RWPE1 (cell line): Measurements from ENCODE around the gene NODAL.
"Not testable (repeated sequence)": the region's sequence is repeated elsewhere in the genome, so short reads cannot be mapped to it uniquely, and the experiment has no call there.

Source experiments
- CTCF ChIA-PET: fragments of 350-600 bp; sonication (Branson Sonifier 250); formaldehyde crosslinking; extraction: SDS; loops from one replicate; lab custom pipeline; 2021; lab: Yijun Ruan, JAX
- POLR2A ChIA-PET: fragments of 400-600 bp; formaldehyde crosslinking; extraction: SDS; loops from one replicate; lab custom pipeline; 2020; ENCODE audit warnings: antibody characterized with exemption; ENCODE audit not compliant: low non-redundant PET; lab: Yijun Ruan, JAX
- DNase-seq: peaks from one replicate; pipeline ENCODE4 v3.0.0; 2012; ENCODE audit warnings: low spot score
- H3K27ac ChIP-seq: fragments of 450-650 bp; 2 replicates; pipeline ENCODE4 v1.5.1; 2017
- CTCF ChIP-seq: fragments of 450-650 bp; conservative IDR thresholded peaks from 2 replicates; pipeline ENCODE4 v1.5.1; 2017; ENCODE audit warnings: low read depth, mild to moderate bottlenecking

The NODAL gene

GRCh38 chr10:70441161-70441894, at the start of gene NODAL:
Gene NODAL, minus strand, starts transcription at chr10:70441681. Its CDS starts 14 bp downstream, at chr10:70441667.
- ChIA-PET CTCF (interaction anchor here (0.6 to 1.9 kb wide), 4 partner anchors 11 to 343 kb away, joined by 3 to 13 read pairs (median 4); no protein-coding TSS in a partner anchor), POLR2A (no interaction called here)
- no peak for TF ChIP-seq CTCF
- no peak for DNase-seq
- H3K27ac ChIP-seq: no peak within 1 kb of the TSS

- CTCF ChIA-PET: interaction anchor here (0.5 to 1.1 kb wide), 2 partner anchors 28 to 410 kb away, joined by 3 read pairs; no protein-coding TSS in a partner anchor
- no peak overlapping the region for H3K27ac ChIP-seq
- no peak for DNase-seq
- no peak for TF ChIP-seq CTCF
- POLR2A ChIA-PET: no interaction called here
These were observed 48.7 kb upstream of the NODAL start for GRCh38 chr10:70490142-70490541.

- no peak for DNase-seq
- TF ChIP-seq CTCF: no peak
- no peak overlapping the region for H3K27ac ChIP-seq
- ChIA-PET CTCF (interaction anchor here (0.6 kb wide), 1 partner anchor 302 kb away, joined by 4 read pairs; no protein-coding TSS in a partner anchor), POLR2A (no interaction called here)
These were observed 46.3 kb upstream of the NODAL start for GRCh38 chr10:70487824-70488223.

GRCh38 chr10:70483872-70484271, 42.4 kb upstream of the NODAL start:
- H3K27ac ChIP-seq, DNase-seq, POLR2A ChIA-PET: not testable (repeated sequence)
- CTCF ChIA-PET: interaction anchor here (0.7 to 0.8 kb wide), 2 partner anchors 31 to 441 kb away, joined by 3 read pairs; no protein-coding TSS in a partner anchor

GRCh38 chr10:70482982-70483760, 41.7 kb upstream of the NODAL start:
- ChIA-PET POLR2A (no interaction called here), CTCF (no interaction called here)
- DNase-seq: no peak
- no peak overlapping the region for H3K27ac ChIP-seq
- no peak for TF ChIP-seq CTCF

- TF ChIP-seq CTCF: no peak
- DNase-seq: no peak
- POLR2A ChIA-PET: no interaction called here
- H3K27ac ChIP-seq: no peak overlapping the region
- CTCF ChIA-PET: no interaction called here
These were observed 40.5 kb upstream of the NODAL start for GRCh38 chr10:70481831-70482530.
